ENCODE measurements around the gene FBLN2.

Gene FBLN2

DNA sequence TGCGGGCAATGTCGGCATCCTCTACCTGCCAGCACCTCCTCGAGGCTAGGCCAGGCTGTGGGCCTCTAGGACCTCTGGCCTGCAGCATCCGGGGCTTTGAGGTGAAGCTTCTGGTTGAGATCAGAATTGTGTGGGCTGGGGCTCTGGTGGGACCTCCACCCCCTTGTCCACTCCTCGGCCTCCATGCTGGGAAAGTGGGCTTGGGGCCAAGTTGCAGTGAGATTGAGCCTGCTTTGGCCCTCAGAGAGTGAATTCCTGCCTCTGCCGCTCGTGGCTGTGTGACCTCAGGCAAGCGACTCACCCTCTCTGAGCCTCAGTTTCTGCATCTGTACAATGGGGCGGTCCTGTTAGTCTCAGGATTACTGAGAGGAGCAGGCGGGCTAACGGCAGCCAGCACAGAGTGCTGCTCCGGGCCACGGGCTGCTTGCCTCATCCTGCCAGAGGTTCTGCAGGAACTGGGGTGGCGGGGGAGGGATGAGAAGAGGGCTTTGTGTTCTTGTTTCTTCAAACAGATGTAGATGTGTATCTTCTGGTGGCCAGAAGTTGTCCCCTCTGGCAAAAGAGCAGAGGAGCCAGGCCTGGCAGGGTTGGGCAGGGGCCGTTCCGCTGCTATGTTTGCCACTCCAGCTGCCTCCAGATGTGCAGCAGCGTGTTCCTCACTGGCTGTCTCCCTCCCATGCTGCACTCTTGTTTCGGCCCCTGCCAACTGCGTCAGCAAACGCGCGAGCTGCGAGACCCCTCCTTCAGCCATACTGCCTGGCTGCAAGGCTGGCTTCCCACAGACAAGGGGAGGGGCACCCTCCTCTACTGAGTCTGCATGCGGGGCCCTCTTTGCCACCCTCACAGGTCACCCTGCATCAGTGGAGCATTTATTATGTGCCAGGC lies 33.7 kb downstream of the FBLN2 start:
- no peak for DNase-seq (ENCODE audit: low read depth in 2 of 2)

DNA sequence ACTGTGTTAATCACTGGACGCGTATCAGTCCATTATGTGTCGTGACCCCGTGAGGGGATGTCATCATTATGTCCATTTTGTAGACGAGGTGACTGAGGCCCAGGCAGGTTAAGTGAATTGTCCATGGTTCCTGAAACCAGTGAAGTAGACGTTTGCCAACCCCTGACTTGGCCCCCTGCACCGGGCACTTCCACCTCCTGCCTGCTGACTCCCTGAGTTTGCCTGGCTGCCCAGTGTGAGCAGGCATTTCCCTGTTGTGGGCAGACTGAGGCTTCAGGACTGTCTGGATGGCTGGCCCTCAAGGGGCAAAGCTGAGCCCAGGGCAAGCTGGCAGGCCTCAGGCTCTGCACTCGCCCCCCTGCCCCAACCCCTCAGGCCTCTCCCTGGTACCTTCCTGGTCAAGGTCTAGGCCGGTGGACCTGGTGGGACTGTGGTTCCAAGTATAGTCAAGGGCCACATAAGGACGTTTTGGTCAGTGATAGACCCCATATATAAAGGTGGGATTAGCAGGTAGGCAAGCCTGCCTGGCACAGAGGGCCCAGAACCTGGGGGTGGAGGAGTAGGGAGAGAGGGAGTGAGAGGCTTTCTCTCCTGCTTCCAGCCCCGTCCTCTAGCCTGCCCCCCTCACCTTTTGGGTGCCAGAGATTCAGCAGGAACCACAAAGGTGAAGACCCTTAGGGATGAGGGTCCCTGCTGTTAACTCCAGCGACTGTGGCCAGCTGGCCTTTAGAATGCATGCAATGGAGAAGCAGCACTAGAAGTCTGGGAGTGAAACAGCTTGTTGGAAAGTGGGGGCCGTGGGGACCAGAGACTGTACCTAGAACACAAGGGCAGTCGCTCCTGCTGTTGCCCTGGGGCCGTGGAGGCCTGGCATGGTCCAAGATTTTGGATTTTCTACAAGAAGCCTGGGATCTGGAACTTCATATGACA lies 34.6 kb downstream of the FBLN2 start:
- DNase-seq (ENCODE audit: low read depth in 2 of 2), result no peak

DNA sequence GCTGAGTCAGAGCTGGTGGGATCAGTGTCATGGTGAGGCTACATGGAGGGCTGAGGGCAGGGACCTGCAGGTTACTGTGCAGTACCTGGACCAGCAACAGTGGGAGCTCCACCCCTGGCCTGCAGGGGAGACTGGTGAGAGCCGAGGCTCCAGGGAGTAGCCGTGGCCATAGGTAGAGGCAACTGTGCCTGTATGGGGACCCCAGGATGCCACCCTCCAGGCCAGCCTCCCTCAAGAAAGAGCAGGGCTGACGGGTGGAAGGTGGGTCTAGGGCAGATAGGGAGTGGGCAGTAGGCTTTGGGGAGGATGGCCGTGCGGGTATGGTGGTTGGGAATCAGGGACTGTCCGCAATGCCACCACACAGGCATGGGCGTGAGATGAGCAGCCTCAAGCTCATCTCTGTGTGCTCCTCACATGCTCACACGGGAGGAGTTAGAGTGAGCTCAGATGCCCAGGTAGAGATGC lies 35.5 kb downstream of the FBLN2 start:
- no peak for DNase-seq (ENCODE audit: low read depth in 2 of 2)

DNA sequence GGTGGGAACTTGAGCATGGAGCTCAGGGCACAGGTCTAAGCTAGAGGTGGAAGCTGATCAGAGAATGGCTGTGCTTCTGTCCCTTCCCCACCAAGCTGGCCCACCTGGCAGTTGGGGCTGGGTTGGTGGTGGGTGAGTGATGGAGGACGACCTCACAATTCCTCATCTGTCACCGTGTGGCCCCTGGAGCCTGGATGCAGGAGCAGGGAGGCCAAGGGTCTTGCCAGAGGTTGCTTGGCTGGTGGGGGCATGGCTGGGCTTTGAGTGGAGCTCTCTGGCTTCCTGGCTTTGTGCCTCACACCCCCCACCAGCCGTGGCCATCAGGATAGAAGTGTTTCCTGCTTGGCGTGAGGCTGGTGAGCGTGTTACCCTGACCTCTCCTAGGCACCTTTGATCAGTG lies 36.0 kb downstream of the FBLN2 start:
- DNase-seq (ENCODE audit: low read depth in 2 of 2), result no peak

DNA sequence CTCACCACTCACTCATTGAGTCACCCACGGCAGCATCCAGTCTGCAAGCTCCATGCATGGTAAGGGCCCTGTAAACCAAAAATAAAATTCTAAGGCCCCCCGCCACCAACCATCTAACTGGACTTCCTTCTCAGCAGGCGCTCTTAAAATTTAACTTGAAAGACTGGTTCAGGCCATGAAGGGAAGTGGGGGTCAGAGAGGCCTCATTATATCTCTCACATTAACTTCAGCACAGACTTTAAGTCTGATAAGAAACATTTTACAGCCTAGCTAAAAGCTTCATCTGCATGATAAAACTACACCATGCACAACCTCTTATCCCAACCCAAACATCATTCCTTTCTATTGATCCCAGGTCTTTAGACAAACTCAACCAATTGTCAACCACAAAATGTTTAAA lies 38.5 kb downstream of the FBLN2 start:
- DNase-seq (ENCODE audit: low read depth in 2 of 2), result no peak

DNA sequence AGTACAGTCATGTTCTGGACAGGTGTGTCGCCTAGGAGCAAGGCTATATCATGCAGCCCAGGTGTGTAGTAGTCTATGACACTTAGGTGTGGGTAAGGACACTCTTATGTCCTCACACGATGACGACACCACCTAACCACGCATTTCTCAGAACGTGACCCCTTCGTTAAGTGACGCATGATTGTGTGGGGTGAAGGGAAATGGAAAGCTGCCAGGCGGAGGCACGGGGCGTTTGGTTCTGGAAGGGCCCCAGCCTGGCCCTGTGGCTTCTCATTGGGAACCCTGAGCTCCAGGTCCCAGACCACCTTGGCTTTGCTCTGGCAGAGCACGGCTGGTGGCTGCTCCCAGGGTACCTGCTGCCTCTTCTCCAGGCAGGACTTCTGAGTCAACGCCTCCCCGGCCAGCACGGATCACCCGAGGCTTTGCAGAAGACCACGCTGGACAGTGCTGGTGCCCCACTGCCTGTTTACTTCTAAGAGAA lies 39.3 kb downstream of the FBLN2 start:
- no peak for DNase-seq (ENCODE audit: low read depth in 2 of 2)

DNA sequence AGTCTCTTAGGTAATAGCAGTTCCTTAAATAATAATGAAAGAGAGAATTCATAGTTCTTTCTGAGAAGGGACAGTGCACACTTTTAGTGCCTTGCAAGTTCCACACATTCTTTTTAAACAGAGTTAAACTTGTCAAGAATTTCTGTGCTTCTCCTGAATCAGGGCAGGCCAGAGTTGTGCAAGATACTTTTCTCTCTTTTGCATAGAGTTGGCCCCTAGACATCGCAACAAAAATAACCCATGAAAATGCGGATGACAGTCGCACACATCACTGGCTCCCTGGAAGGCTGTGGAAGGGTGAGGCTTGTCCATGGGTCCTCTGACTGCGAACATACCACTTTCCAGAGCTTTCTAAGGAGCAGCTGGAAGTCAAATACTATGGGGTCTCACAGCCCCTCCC lies 40.1 kb downstream of the FBLN2 start:
- DNase-seq (ENCODE audit: low read depth in 2 of 2), result no peak

DNA sequence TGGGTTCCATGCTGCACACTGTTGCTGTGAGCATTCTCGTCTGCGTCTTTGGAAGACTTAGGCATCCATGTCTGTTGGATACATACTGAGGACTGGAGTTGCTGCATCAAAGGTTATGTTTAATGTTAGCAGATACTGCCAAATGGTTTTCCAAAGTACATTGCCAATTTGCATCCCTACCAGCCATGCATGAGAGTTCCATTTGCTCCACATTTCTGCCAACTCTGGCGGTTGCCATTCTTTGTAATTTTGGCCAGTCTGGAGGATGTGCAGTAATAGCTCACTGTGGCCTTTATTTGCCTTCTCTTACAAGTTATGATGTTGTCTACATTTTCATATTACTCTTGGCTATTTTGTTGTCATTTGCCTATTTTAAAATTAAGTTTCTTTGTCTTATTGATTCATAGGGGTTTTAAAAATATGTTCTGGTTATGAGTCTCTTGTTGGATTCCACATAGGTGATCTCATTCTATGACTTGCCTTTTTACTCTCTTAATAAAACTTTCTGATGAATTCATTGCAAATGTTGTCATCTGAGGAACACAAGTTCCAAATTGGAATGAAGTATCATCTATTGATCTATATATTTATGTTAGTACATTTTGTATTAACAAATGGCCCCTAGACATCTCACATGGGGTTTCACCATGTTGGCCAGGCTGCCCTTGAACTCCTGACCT lies 42.1 kb downstream of the FBLN2 start:
- DNase-seq (ENCODE audit: low read depth in 2 of 2), result no peak

DNA sequence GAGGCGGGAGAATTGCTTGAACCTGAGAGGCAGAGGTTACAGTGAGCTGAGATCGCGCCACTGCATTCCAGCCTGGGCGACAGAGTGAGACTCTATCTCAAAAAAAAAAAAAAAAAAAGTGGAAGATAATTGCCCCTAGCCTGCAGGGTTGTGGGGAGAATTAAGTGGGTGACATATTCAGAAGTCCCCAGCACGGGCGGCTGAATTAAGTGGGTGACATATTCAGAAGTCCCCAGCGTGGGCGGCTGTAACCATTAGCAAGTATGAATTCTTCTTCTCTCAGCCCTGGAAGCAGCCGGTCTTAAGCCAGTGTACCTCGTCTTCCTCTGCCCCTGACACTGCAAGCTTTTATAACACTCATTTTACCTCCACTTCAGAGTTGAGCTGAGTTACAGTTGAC lies 44.7 kb downstream of the FBLN2 start:
- no peak for DNase-seq (ENCODE audit: low read depth in 2 of 2)

DNA sequence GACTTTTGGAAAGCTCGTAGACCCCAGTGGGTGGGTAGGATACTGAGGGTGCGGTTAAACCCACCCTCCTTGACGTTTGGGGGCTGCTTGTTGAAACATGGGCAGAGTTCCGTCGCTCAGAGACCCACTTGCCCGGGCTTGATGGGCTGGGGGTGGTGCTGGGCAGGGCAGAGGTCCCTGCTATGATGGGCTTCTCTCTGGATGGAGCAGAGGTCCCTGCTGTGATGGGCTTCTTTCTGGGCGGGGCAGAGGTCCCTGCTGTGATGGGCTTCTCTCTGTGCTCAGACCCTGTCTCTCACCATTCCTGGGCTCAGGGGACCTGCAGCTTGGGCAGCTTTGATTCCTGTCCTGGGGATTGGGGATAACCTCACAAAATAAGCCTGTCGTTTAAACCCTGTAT lies 45.2 kb downstream of the FBLN2 start:
- no peak for DNase-seq (ENCODE audit: low read depth in 2 of 2)

DNA sequence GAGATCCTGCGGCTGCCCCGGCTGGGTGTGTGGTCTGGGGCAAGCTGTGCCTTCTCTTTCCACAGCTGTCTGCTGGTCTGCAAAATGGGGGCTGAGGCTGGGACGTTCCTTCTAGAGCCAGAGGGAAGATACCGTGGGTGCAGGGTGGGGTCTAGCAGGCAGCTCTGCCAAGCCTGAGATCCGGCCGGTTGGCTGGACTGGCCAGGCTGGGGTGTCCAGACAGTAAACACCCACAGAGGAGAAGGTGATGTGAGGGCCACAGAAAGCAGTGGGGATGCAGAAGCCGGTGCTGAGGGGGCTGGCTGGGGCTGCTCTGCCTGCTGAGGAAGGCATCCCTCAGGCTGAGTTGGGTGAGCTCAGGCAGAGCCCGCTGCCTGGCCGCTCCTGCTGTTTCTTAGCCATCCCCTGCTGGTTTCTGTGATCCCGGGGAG lies 46.1 kb downstream of the FBLN2 start:
- DNase-seq (ENCODE audit: low read depth in 2 of 2), result no peak

DNA sequence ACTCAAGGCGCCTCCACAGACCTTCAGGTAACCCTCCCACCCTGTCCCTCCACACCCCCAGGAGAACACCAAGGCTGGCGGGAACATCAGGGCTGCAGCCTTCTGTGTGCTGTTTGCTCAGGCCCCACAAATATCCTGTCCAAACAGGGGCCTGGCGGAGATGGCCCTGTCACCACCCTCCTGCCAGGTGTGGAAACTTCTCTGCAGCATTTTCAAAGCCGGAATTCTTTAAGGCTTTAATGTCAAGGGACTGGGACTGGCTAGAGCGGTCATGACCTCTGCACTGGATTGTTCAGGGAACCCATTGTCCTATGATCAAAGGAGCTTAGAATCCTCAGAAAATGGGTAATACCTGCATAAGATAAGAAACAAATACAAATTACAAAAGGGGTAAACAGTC lies 46.6 kb downstream of the FBLN2 start:
- no peak for DNase-seq (ENCODE audit: low read depth in 2 of 2)

DNA sequence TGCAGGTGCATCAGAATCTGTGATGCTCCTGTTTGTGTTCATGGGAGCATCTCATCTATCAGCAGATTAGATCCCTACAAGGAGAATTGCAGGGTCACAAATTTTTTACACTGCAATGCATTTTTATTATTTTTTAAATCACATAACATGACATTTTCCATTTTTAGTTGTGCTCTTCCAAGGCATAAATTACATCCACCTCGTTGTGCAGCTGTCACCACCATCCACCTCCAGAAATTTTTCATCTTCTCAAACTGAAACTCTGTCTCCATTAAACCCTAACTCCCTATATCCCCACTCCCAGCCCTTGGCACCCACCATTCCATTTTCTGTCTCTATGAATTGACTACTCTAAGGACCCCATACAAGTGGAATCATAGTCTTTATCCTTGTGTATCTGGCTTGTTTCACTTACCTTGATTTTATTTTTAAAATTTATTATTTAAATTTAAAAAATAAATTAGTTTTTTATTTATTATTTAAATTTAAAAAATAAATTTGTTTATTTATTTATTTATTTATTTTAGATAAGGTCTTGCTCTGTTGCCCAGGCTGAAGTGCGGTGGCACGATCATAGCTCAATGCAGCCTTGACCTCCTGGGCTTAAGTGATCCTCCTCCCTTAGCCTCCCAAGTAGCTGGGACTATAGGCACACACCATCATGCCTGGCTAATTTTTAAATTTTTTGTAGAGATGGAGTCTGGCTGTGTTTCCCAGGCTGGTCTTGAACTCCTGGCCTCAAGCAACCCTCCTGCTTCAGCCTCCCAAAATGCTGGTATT lies 47.7 kb downstream of the FBLN2 start:
- DNase-seq (ENCODE audit: low read depth in 2 of 2), result no peak

DNA sequence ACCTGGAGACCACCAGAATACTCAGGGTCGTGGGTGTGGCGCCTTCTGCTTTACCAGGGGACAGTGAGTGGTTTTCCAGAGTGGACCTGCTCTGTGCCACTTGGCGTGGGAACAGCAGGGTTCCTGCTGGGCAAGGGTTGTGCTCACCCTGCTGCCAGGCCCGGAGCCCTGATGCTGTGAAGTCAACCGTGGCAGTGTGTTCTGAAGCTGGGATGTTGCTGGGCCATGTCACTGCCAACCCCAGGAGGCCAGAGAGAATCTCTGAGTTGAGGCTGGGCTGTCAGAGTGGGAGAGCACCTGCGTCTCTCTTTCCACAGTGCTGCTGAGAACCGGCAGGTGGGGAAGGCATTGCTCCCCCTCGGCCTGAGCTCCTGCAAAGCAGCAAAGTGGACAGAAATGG lies 48.7 kb downstream of the FBLN2 start:
- no peak for DNase-seq (ENCODE audit: low read depth in 2 of 2)

DNA sequence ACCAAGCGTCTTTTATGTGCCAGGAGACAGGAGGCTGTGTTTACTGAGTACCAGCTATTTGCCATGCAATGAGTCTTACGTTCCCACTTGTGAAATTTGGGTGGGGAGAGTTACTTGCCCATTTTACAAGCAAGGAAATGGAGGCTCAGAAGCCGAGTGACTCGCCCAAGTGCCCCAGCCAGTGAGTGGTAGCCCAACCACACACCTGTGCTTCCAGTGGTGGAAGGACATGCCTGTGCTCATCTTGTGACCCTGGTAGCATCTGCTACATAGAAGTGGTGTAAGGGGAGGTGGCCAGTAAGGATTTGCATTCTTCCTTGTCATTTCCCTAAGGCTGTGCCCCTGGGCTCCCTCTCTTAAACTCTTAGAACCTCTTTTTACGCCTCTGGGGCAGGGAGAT lies 49.3 kb downstream of the FBLN2 start:
- DNase-seq (ENCODE audit: low read depth in 2 of 2), result no peak

DNA sequence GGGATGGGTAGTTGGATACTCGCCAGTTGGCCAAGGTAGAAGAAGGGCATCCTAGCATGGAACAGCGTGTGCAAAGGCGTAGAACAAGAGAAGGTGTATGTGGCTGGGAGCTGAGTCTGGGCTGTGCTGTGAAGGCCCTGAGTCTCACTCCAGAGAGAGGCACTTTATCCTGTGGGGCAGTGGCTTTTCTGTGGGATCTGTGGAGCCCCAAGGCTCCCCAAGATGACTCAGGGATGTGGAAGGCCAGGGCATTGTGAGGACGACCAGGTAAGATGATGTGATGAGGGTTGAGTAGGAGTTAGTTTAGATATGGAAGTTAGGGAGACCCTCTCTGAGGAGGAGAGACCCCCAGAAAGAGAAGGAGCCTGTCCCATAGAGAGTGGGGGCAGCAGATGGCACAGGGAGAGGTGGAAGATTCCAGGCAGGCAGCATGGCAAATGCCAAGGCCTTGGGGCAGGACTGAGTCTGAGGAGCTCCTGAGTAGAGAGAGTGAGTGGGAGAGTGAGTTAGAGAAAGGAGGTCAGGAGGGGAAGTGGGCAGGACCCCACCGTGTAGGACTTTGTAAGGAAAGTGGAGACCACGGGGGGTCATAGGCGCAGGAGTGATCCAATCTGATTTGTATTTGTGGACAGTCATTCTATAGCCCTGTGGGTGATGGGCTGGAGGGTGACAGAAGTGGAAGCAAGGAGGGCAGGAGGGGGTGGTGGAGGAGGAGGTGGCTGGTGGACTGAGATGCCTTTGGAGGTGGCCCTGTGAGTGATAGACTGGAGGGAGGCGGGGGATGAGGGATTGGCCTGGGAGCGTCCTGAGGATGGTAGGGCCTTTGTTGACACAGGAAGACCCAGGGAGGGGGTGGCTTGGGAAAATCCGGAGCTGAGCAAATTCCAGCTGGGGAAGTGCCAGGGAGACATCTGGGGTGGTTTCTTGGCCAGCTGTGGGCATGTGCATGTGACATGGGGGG lies 50.3 kb downstream of the FBLN2 start:
- no peak for DNase-seq (ENCODE audit: low read depth in 2 of 2)

DNA sequence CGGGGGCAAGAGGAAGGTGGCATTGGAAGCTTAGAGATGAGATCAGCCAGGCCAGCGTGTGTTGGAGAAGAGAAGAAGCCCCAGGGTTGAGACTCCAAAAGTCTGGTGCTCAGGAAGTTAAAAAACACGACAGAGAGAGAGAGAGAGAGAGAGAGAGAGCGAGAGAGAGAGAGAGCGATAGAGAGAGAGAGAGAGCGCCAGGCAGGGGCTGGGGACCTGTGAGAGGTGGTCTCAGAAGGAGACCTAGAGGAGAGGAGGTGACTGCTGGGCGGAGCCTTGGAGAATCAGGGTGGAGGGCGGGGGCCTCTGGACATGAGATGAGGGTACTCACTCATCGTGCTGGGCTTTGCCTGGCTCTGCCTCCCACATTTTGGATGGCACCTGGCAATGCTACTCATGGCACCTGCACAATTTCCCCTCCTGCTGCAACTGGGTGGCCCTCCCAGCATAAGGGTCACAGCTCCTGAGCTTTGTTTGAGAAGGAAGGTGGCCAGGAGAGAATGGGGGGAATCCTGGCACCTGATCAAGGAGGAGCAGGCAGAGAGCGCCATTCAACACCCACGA lies 51.0 kb downstream of the FBLN2 start:
- no peak for DNase-seq (ENCODE audit: low read depth in 2 of 2)

DNA sequence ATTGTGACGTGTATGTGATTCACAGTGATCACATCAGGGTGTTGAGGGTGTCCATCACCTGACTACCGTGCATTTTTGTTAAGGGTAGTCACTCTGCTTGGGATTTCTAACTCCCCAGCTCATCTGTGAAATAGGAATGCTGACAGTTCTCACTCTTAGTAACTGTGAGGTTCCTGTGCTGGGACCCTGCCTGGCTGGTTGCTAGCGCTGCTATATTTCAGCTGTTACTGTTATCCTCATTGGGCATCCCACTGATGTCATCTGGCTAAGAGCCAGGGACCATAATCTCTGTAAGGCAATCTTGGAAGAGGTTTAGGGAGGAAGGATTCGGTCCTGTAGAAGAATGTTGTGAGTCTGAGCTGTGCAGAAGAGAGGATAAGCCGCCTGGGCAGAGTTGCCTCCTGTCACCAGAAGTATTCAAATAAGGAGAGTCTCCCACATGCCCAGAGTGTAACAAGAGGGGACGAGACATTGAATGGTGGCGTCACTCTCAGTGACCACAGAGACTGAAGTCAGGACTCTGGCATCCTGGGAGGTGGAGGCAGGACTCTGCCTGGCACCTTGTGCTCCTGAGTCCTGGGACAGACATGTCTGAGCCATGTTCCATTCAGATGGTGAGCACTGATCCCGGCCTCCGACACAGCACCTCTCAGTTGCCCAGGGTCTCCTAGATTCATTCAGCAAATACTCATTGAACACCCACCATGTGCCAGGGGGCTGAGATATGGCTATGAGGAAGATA lies 52.2 kb downstream of the FBLN2 start:
- no peak for DNase-seq (ENCODE audit: low read depth in 2 of 2)

DNA sequence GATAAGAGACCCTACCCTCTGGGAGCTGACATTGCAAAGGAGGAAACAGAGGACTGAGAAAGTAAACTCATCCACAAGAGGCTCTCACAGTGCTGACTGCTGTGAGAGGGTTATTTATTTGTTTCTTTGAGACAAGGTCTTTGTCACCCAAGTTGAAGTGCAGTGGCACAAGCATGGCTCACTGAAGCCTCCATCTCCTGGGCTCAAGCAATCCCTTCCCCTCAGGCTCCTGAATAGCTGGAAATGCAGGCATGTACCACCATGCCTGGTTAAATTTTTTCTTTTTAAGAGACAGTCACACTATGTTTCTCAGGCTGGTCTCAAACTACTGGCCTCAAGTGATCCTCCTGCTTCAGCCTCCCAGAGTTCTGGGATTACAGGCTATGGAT lies 52.8 kb downstream of the FBLN2 start:
- no peak for DNase-seq (ENCODE audit: low read depth in 2 of 2)

Data from stimulated activated CD8-positive, alpha-beta memory T cell treated with anti-CD3 and anti-CD28 coated beads, Interleukin-2, amount 100 ng/mL, for 48 hours (primary cell).